ENCODE data around the gene SPEM3. TPM values are rescaled to one million over a fixed set of nuclear protein-coding genes. Genes with fewer than 3 reads are reported as not detected.

Gene SPEM3
- total RNA-seq, 1 experiment from 2014 or later: not detected

DNA sequence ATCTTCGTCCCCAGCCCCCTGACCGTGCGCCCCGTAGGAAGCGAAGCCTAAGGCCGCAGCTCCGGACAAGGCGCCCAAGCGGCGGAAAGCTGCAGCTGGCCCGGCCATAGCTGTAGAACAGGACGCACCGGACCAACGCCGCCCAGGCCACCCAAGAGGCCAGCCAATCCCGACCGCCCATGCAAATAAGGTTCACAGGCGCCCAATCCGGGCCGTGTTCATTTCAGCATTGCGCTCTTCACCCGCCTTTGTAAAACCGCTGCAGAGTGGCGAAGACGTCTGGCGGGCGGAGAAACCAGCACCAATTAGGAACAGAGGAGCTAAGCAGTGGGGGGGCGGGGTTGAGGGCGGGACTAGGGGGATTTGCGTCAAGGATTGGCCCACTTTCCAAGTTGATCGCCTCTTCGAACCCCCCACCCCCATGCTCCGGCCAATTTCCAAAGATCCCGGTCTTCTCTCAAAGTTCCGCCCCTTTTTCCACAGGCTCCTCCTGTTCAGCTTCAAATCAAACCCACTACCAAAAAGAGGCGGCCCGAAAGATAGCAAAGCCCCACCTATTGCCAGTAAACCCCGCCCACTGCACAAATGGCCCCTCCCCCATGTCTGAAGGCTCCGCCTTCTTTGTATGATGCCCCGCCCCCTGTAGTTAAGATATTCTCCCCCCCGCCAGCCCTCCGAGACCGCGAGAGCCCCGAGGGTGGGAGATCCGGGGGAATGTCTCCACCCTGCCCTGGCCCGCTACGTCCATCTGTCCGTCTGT, 24.5 kb upstream of the SPEM3 start, which contains the start of gene TMEM256:
Gene TMEM256, minus strand, starts transcription at position 121 of the 760 bp plus-strand sequence. Its CDS starts 13 bp downstream, at position 108.
- Mint-ChIP-seq H3K27me3 (ENCODE audit: insufficient read depth, unreplicated experiment) (no peaks in the 10 kb centered on the region), H3K4me1 (ENCODE audit: insufficient read depth, unreplicated experiment) (peaks cover 16% of the 10 kb centered on the region), H3K27ac (ENCODE audit: low read depth, unreplicated experiment) (peak within 1 kb of the TSS; percentile 86), H3K36me3 (ENCODE audit: insufficient read depth, unreplicated experiment) (peaks cover 7% of the 10 kb centered on the region), H3K9me3 (ENCODE audit: unreplicated experiment) (no peaks in the 10 kb centered on the region), H3K4me3 (ENCODE audit: unreplicated experiment) (peak within 1 kb of the TSS; percentile 78)
- ChIA-PET POLR2A (interaction anchor here (0.7 to 2.7 kb wide), 35 partner anchors 9 to 617 kb away, joined by 3 to 48 read pairs (median 4); partner anchors contain the start of genes DVL2, GABARAP, KCTD11 and MPDU1), CTCF (interaction anchor here (0.6 to 1.5 kb wide), 8 partner anchors 9 to 162 kb away, joined by 3 to 4 read pairs (median 3); no protein-coding TSS in a partner anchor)
- DNase-seq (ENCODE audit: unreplicated experiment): peak; percentile 99
- BruUV-seq (replicated peaks): no TSS peak
- intact Hi-C loops (cut with micrococcal nuclease): loop anchor here (1.0 to 2.0 kb wide), 2 partner anchors 31 to 47 kb away; partner anchors contain the start of gene TMEM102
- TF ChIP-seq CTCF (IDR thresholded peaks at IDR 0.05; ENCODE audit: unreplicated experiment): no peak

GRCh38 chr17:7404737-7405349, 23.8 kb upstream of the SPEM3 start:
- H3K9me3 Mint-ChIP-seq (ENCODE audit: unreplicated experiment): no peaks in the 10 kb centered on the region
- peaks cover 16% of the 10 kb centered on the region for H3K4me1 Mint-ChIP-seq (ENCODE audit: insufficient read depth, unreplicated experiment)
- H3K27me3 Mint-ChIP-seq (ENCODE audit: insufficient read depth, unreplicated experiment): no peaks in the 10 kb centered on the region
- H3K4me3 Mint-ChIP-seq (ENCODE audit: unreplicated experiment): peak overlapping the region; percentile 78
- ChIA-PET CTCF (interaction anchor here (0.6 to 1.5 kb wide), 6 partner anchors 9 to 138 kb away, joined by 3 read pairs; no protein-coding TSS in a partner anchor), POLR2A (interaction anchor here (0.6 to 2.7 kb wide), 33 partner anchors 10 to 618 kb away, joined by 3 to 48 read pairs (median 4); partner anchors contain the start of genes DVL2, GABARAP, KCTD11 and MPDU1)
- BruUV-seq (replicated peaks): no TSS peak
- H3K27ac Mint-ChIP-seq (ENCODE audit: low read depth, unreplicated experiment): peak overlapping the region; percentile 86
- DNase-seq (ENCODE audit: unreplicated experiment): no peak
- peaks cover 7% of the 10 kb centered on the region for H3K36me3 Mint-ChIP-seq (ENCODE audit: insufficient read depth, unreplicated experiment)
- no peak for TF ChIP-seq CTCF (IDR thresholded peaks at IDR 0.05; ENCODE audit: unreplicated experiment)
- intact Hi-C loops (cut with micrococcal nuclease): loop anchor here (1.0 to 2.0 kb wide), 2 partner anchors 30 to 48 kb away; partner anchors contain the start of gene TMEM102

DNA sequence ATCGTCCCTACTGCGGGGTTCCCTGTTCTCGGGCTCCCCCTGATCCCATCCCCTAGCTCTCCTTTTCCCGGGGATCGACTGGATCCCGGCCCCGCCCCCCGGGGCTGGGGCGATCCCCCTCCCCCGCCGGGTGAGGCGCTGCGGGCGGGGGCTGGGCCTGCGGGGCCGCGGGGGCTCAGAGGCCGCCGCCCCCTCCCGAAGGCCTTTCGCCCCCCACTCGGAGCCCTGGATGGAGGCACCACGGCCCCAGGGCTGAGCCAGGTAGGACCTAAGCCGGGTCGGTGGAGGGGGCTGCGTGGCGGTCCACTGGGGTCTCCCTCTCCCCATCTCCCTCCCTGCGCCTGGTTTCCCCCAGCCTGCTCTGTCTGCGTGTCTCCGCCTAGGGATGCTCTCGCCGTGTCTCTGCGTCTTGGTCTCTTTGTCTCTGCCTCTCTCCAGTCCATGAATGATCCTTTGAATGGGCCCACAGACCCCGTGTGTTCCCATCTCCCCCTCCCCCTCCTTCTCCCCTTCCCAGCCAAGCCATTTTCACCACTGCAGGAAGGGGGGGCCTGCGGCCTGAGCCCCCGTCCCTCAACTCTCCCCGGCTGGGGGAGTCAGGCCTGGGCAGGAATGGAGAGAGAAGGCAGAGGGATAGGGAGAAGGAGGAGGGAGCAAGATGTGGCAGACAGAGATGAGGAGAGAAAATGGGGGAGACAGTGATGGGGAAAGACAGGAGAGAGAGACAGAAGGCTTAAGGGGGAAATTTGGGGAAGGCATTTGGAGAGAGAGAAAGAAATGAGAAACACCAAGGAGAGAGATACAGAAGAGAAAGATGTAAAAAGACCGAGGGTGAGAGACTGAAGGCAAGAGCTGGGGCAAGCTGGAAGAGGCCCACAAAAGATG, 23.1 kb upstream of the SPEM3 start:
- Mint-ChIP-seq H3K36me3 (ENCODE audit: insufficient read depth, unreplicated experiment) (peaks cover 14% of the 10 kb centered on the region), H3K9me3 (ENCODE audit: unreplicated experiment) (no peaks in the 10 kb centered on the region), H3K4me1 (ENCODE audit: insufficient read depth, unreplicated experiment) (peaks cover 16% of the 10 kb centered on the region), H3K4me3 (ENCODE audit: unreplicated experiment) (peak overlapping the region; percentile 78), H3K27ac (ENCODE audit: low read depth, unreplicated experiment) (peak overlapping the region; percentile 86), H3K27me3 (ENCODE audit: insufficient read depth, unreplicated experiment) (no peaks in the 10 kb centered on the region)
- no peak for TF ChIP-seq CTCF (IDR thresholded peaks at IDR 0.05; ENCODE audit: unreplicated experiment)
- DNase-seq (ENCODE audit: unreplicated experiment): no peak
- ChIA-PET CTCF (interaction anchor here (1.2 kb wide), 1 partner anchor 21 kb away, joined by 3 read pairs; no protein-coding TSS in a partner anchor), POLR2A (interaction anchor here (0.6 kb wide), 1 partner anchor 22 kb away, joined by 3 read pairs; no protein-coding TSS in a partner anchor)
- intact Hi-C loops (cut with micrococcal nuclease): loop anchor here (2.0 kb wide), 1 partner anchor 49 kb away; no protein-coding TSS in a partner anchor
- BruUV-seq (replicated peaks): no TSS peak
